Hindlimb muscle (tissue), 1 donor: ENCODE results near the gene KDM6A. TPM values are rescaled to one million over a fixed set of nuclear protein-coding genes. Genes with fewer than 3 reads are reported as not detected.
"Not testable (repeated sequence)": the region's sequence is repeated elsewhere in the genome, so short reads cannot be mapped to it uniquely, and the experiment has no call there.

Experiments used
- DNase-seq: peaks from one replicate; pipeline ENCODE4 v3.0.0-alpha.2; 2013
- polyA plus RNA-seq: library from polyadenylated mRNA; unstranded; fragments of 120-200 nt; gene quantifications from one replicate; pipeline ENCODE4 v1.2.1, GENCODE V29; 2013; ENCODE audit not compliant: insufficient read length

KDM6A gene
- polyA plus RNA-seq, 1 donor, result 17.0 TPM

- no peak for DNase-seq
Observed at GRCh38 chrX:44967221-44967620, 94.2 kb downstream of the KDM6A start.

GRCh38 chrX:44970709-44971108, 97.7 kb downstream of the KDM6A start:
- no peak for DNase-seq

- DNase-seq, result no peak
Observed at GRCh38 chrX:44971674-44972073, 98.7 kb downstream of the KDM6A start.

- DNase-seq, result no peak
Observed at GRCh38 chrX:44972132-44972531, 99.1 kb downstream of the KDM6A start.

GRCh38 chrX:44973420-44973932, 100.5 kb downstream of the KDM6A start:
- DNase-seq, result no peak

GRCh38 chrX:44974451-44974850, 101.5 kb downstream of the KDM6A start:
- DNase-seq, result no peak

- no peak for DNase-seq
Observed at GRCh38 chrX:44975666-44976263, 102.8 kb downstream of the KDM6A start.

- DNase-seq, result no peak
Observed at GRCh38 chrX:44978976-44979375, 106.0 kb downstream of the KDM6A start.

GRCh38 chrX:44980403-44980802, 107.4 kb downstream of the KDM6A start:
- no peak for DNase-seq

GRCh38 chrX:44980883-44981282, 107.9 kb downstream of the KDM6A start:
- DNase-seq, result no peak

GRCh38 chrX:44989995-44990770, 117.2 kb downstream of the KDM6A start:
- no peak for DNase-seq

- no peak for DNase-seq
Observed at GRCh38 chrX:44992775-44993174, 119.8 kb downstream of the KDM6A start.

GRCh38 chrX:44996277-44996676, 123.3 kb downstream of the KDM6A start:
- no peak for DNase-seq

GRCh38 chrX:44997282-44997812, 124.4 kb downstream of the KDM6A start:
- no peak for DNase-seq

- DNase-seq, result no peak
Observed at GRCh38 chrX:44997888-44998287, 124.9 kb downstream of the KDM6A start.

GRCh38 chrX:44999237-44999636, 126.2 kb downstream of the KDM6A start:
- DNase-seq, result not testable (repeated sequence)

- DNase-seq, result not testable (repeated sequence)
Observed at GRCh38 chrX:44999872-45000271, 126.9 kb downstream of the KDM6A start.

- DNase-seq, result no peak
Observed at GRCh38 chrX:45001048-45001447, 128.1 kb downstream of the KDM6A start.

- no peak for DNase-seq
Observed at GRCh38 chrX:45003085-45003484, 130.1 kb downstream of the KDM6A start.

- DNase-seq, result no peak
Observed at GRCh38 chrX:45006002-45006800, 133.2 kb downstream of the KDM6A start.

GRCh38 chrX:45007598-45007997, 134.6 kb downstream of the KDM6A start:
- no peak for DNase-seq

- no peak for DNase-seq
Observed at GRCh38 chrX:45009371-45010000, 136.5 kb downstream of the KDM6A start.
